ENCODE measurements around the gene HOXA10.

Gene HOXA10

DNA sequence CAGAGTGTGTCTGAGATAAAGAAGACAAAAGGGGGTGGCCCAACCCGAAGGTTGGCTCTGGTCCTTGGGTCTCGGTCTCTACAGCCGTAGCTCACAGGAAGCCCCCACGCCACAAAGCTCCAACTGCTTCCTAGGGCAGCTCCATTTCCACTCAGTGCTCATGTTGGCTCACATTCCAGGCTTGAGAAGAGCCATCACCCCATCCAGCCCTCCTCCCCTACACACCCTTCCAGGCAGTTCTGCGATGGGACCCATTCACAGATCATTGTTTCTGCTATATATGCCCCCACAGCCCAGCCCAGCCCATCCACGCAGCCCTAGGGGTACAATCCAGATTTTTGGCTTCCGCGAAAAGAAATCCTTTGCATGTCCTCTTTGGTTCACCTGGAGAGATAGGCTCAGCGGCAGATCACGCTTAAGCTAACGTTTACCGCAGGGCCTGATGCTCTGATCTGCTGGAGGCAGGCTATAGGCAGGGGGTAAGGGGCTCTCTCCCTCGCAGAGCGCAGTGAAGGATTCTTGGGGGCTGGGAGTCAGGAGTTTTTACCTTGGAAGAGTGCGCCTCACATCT, 17.1 kb upstream of the HOXA10 start:
- no peak for DNase-seq (ENCODE audit: low read depth in 2 of 2)

DNA sequence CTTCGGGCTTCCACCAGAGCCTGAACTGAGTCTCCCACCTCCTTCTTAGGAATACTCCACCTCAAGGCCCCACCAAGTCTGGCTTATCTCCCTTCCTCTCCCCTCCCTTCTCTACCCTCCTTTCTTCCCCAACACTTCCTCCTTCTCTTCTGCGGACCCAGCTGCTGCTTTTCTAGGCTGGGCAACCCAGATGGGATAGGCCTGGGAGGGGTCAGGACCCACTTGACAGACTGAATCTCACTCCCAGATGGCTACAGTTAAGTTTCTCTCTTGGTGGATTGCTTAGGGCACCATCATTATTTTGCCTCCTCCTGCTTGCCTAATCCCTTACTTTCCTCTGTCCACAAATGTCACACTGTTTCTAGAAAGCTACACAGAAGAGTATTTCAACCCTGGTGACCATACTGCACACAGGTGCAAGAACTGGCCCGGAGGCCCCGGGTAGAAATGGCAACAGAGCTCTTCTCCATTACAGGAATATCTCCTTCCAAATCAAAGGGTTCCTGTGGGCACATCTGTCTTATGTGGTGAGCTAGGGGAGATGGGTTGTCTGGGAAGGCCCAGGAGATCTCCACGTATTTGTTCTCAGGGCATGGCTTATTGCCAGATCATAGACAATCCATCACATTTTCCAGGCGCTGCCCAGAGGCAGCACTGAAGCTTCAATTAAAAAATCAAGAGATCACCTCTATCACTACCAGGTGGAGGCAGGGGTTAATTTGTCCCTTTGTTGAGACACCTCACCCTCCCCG, 16.1 kb upstream of the HOXA10 start:
- DNase-seq (ENCODE audit: low read depth in 2 of 2) = no peak

DNA sequence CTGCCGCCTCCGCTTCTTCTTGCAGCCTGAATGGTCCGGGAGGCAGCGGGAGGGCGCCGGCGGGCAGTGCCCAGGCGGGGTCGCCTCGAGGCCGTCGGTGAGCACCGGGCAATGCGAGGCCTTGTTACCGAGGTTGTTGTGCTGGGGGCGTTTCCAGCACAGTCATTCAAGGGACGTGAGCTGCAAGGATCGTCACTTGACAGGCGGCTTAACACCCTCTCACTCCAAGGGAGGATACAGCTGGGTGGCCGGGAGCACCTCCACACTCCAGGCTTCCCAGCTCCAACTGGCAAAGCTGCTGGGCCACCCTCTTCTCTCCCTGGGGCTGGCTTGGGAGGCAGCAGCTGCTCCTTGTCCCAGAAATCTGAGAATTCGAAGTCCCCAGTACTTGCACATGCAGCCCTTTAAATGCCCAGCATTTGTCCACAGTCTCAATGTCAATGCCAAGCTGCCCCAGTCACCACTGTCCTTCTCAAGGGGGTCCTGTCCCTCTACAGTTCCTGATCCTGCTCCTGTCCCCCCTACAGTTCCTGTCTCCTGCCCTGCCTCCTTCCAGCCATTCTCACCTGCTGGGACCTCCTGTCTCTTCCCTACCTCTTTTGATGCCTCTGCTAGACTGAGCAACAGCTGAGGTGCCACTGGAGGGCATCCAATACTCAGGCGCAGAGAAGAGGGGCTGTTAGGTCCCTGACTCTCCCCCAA, 15.3 kb upstream of the HOXA10 start:
- DNase-seq (ENCODE audit: low read depth in 2 of 2) = no peak

- DNase-seq (ENCODE audit: low read depth in 2 of 2) = no peak
Observed at GRCh38 chr7:27188386-27189294, 14.5 kb upstream of the HOXA10 start.

- no peak for DNase-seq (ENCODE audit: low read depth in 2 of 2)
Observed at GRCh38 chr7:27187475-27188385, 13.6 kb upstream of the HOXA10 start.

DNA sequence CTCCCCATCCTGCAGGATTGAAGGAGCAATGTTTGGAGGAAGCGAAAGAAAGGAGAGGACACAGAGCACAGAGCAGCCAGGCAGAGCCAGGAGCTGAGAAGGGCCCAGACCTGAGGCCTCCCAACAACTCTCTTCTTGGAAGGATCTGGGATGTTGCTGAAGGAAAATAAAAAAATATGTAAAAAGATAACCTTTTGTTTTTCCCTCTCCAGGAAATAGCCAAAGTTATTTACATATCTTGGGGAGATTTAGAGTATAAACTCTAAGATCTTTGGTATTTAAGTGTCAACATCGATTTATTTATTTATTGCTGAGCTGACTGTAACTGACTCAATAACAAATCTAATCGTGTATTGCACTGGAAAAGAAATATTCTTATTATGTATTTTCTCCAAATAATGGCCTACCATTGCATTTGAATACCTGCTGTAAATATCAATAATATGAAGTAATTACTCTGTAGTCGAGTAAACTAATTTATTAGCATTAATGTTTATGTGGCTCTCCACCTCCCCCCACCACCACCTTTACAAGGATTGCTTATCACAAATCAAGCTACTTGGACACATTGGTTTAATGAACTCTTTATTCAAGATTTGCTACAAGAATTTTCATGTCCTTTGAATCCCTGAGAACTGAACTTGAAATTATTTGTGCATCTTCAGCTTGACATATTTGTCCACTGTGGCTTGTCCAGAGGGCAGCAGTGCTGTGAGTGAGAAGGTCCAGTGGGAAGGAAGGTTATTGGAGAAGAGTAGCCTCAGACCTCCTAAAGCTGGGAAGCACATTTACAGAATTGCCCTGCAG, 12.8 kb upstream of the HOXA10 start:
- DNase-seq (ENCODE audit: low read depth in 2 of 2) = no peak

GRCh38 chr7:27185854-27186667, 11.9 kb upstream of the HOXA10 start:
- DNase-seq (ENCODE audit: low read depth in 2 of 2) = no peak

DNA sequence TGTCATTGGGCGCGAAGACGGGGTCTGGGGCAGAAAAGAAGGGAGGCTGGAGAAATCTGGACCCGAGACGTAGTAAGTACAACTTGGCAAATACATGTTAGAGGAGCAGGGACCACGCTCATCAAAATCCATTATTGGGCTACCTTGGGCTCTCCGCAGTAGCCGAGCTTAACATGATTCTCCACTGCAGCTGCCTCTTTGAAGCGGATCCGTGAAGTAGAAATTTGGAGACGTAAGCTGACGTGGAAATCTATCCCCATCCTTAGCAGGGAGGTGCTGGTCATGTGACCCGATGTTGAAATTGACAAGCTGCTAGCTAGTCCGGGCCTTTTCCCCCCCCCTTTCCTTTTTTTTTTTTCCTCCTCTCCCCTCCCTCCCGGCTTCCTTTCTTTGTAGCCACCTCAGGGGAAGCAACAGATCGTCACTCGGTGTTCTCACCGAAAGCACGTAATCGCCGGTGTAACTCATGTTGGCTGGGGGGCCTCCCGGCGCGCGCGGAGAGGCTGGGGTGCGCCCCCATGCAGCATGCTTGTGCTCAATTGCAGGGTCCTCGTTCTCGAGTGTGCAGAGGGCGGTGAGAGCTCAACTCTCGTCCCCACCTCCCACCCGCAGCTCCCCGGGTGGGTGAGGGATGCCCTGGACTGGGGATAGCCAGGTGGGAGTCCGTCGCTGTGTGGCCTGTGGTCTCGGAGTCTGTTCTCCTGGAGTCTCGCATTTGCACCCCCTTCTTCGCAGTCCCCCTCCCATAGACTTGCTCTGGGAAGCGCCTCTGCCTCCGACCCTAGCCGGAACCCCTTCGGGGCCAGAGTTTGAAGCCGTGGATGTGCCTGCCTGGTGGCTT, 11.1 kb upstream of the HOXA10 start, which contains the start of gene HOXA11:
TSS of gene HOXA11 (minus strand) at position 220 of the 841 bp plus-strand sequence. CDS start at position 132, 88 bp downstream.
- DNase-seq (ENCODE audit: low read depth in 2 of 2) = no peak

GRCh38 chr7:27184337-27185012, 10.4 kb upstream of the HOXA10 start:
- DNase-seq (ENCODE audit: low read depth in 2 of 2) = no peak

DNA sequence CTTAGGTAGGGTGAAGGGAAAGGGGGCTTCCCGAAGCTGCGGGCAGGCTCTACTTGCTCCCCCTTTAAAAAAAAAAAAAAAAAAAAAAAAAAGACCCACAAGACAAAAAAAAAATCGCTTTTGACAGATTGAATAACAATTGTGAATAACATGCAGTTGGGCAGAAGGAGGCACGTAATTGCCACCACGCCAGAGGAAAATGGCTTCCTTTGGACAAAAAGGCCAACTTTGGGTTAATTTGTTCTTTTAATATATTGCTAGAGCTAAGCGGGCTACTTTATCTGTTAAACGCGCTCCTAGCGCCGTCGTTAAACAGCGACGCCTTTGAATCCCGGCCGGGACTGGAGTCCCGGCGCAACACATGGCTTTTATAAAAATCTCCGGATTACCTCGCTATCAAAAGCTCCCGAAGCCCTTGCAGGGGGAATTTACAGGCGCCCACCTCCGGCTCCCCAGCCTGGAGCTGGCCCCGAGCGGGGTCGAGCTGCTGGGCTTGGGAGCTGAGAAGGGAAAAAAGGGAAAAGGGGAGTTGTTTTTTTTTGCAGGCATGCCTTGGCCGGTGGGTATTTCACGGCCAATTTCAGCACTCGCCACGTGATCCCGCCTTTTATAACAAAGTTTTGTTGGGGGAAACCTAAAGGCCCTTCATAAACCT, 9.7 kb upstream of the HOXA10 start:
- no peak for DNase-seq (ENCODE audit: low read depth in 2 of 2)

DNA sequence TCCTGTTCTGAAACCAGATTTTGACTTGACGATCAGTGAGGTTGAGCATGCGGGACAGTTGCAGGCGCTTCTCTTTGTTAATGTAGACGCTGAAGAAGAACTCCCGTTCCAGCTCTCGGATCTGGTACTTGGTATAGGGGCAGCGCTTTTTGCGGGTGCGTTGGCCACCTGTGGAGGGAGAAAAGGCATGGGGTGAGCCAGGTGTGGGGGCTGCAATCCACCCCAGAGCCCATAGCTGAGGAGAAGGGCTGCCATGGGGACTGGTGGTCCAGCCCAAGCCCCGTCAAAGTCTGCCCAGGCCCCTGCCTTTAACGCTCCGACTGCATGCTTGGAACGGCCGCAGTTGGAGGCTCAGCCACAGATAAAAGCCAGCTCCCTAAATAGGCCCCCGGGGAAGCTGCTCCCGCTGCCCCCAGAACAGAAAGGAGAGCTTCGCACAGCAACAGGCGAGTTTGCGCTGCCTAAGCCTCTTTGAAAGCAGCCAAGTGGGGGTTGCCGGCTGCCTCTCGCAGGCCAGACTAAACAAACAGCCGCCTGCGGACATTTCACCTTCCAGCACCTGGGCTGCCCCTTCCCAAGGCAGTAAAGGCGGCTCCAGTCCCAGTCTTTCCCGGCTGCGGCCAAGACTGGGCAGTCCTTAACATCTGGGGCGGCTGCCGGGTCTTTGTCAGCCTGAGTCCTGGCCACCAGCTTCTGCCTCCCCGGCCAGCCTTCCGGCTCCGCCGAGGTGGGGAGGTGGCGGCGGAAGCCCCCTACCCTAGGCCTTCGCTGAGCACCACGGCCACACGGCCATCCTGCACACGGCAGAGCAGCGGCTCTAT, 9.0 kb upstream of the HOXA10 start:
- DNase-seq (ENCODE audit: low read depth in 2 of 2) = no peak

GRCh38 chr7:27182285-27182841, 8.2 kb upstream of the HOXA10 start:
- no peak for DNase-seq (ENCODE audit: low read depth in 2 of 2)

DNA sequence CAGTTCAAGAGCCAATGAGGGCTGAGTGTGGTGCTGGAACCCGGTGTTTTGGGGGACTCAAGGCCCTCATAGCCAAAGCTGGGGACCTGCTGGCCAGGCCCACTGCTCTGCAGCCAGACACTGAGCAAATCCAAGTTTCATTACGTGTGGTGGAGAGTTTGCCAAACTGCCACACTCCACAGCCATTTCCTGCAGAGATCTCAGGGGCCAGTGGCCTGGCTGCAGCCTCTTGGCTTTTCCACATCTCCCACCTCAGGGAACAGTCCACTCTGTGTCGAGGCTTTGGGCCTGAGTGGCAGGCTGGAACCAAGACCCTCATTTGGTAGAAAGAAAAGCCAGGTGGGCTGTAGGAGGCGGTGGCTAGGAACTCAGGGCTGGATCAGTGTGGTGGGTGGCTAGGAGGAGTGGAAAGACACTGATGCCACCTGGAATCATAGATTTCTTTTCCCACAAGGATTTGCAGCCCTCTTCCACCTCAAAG, 7.7 kb upstream of the HOXA10 start:
- no peak for DNase-seq (ENCODE audit: low read depth in 2 of 2)

GRCh38 chr7:27180431-27181420, 6.6 kb upstream of the HOXA10 start:
- DNase-seq (ENCODE audit: low read depth in 2 of 2) = no peak
